B cell (primary cell): ENCODE data around the gene KIF22. TPM values are rescaled to one million over a fixed set of nuclear protein-coding genes. Genes with fewer than 3 reads are reported as not detected.
A peak's percentile ranks its signal among the peaks of the same experiment; 100 is the strongest.

ENCODE experiments used
- ATAC-seq: fragments of 200-7000 bp; cut with Tn5 transposase; one replicate; pipeline ENCODE4 v1.10.0; 2021; ENCODE audit warnings: low read depth, mild to moderate bottlenecking, moderate number of reproducible peaks, moderate library complexity
- CTCF ChIA-PET: fragments of 350-600 bp; sonication (Branson Sonifier 250); formaldehyde crosslinking; loops from one replicate; lab custom pipeline; 2021; ENCODE audit warnings: antibody characterized with exemption, inconsistent platforms; lab: Charles Lee
- POLR2A ChIA-PET: fragments of 350-600 bp; sonication (Branson Sonifier 250); formaldehyde crosslinking; loops from one replicate; lab custom pipeline; 2021; ENCODE audit warnings: antibody characterized with exemption; lab: Charles Lee
- DNase-seq: peaks from one replicate; pipeline ENCODE4 v3.0.0; 2013
- H2AFZ ChIP-seq: 2 replicates; pipeline ENCODE4 v1.6.1; 2012; ENCODE audit warnings: mild to moderate bottlenecking, low read depth, low read length; ENCODE audit not compliant: insufficient read depth, poor library complexity, severe bottlenecking
- H3K27ac ChIP-seq, 2 donors: 1 replicate in 1 of 2; 2 replicates in 1 of 2; pipeline ENCODE4 v1.5.1; 2012 to 2013; ENCODE audit warnings: low read length in 2 of 2, mild to moderate bottlenecking in 2 of 2, moderate library complexity in 1 of 2
- H3K27me3 ChIP-seq, 4 experiments: fragments of 200-600 bp in 1 of 4; sonication (generic) in 1 of 4; replicated peaks in 1 of 4; 1 replicate in 2 of 4; 2 replicates in 2 of 4; pipeline versions ENCODE4 v1.6.1 to v1.7.0; 2013 to 2016; ENCODE audit warnings: low read length in 3 of 4, mild to moderate bottlenecking in 2 of 4, mixed read lengths in 1 of 4, moderate library complexity in 1 of 4; ENCODE audit not compliant: insufficient read depth in 4 of 4, control insufficient read depth in 3 of 4; ENCODE audit errors: control extremely low read depth in 1 of 4
- H3K36me3 ChIP-seq, 2 experiments: replicated peaks in 1 of 2; 1 replicate in 1 of 2; 2 replicates in 1 of 2; pipeline versions ENCODE4 v1.6.1 to v1.7.1; 2013; ENCODE audit warnings: low read length in 1 of 2; ENCODE audit not compliant: insufficient read depth in 2 of 2, control insufficient read depth in 1 of 2; ENCODE audit errors: control extremely low read depth in 1 of 2, extremely low read depth in 1 of 2
- H3K4me1 ChIP-seq, 2 donors: fragments of 200-600 bp in 1 of 2; sonication (generic) in 1 of 2; 1 replicate in 1 of 2; 2 replicates in 1 of 2; pipeline versions ENCODE4 v1.5.1 to v1.6.1; 2013 to 2017; ENCODE audit warnings: low read length in 2 of 2; ENCODE audit not compliant: control insufficient read depth in 2 of 2, insufficient read depth in 2 of 2
- H3K4me2 ChIP-seq: replicated peaks from 2 replicates; pipeline ENCODE3; 2012; ENCODE audit warnings: mild to moderate bottlenecking, low read depth, low read length; ENCODE audit not compliant: poor library complexity, severe bottlenecking
- H3K4me3 ChIP-seq, 5 experiments: fragments of 200-600 bp in 1 of 5; sonication (generic) in 1 of 5; 1 replicate in 3 of 5; 2 replicates in 2 of 5; pipeline versions ENCODE4 v1.5.1 to v1.7.0; 2011 to 2016; ENCODE audit warnings: low read length in 4 of 5, mild to moderate bottlenecking in 4 of 5, low read depth in 2 of 5, control low read depth in 1 of 5, moderate library complexity in 1 of 5; ENCODE audit not compliant: insufficient read depth in 1 of 5; ENCODE audit errors: control extremely low read depth in 1 of 5, extremely low read depth in 1 of 5
- H3K79me2 ChIP-seq: fragments of 200-600 bp; sonication (generic); one replicate; pipeline ENCODE4 v1.6.0; 2016; ENCODE audit warnings: low read length; ENCODE audit not compliant: control insufficient read depth, insufficient read depth
- H3K9ac ChIP-seq: fragments of 200-600 bp; sonication (generic); 2 replicates; pipeline ENCODE4 v1.6.1; 2017; ENCODE audit warnings: mild to moderate bottlenecking, low read length, moderate library complexity
- H3K9me3 ChIP-seq, 3 donors: one replicate each; pipeline versions ENCODE4 v1.6.1 to v1.7.1; 2013; ENCODE audit warnings: low read length in 2 of 3; ENCODE audit not compliant: control insufficient read depth in 2 of 3, insufficient read depth in 1 of 3; ENCODE audit errors: control extremely low read depth in 1 of 3
- H4K20me1 ChIP-seq: 2 replicates; pipeline ENCODE4 v1.6.0; 2012; ENCODE audit warnings: mild to moderate bottlenecking, low read length; ENCODE audit not compliant: insufficient read depth, control insufficient read depth, poor library complexity, severe bottlenecking
- H3K27ac Mint-ChIP-seq: one replicate; pipeline ENCODE4 v1.8.0; 2021; ENCODE audit warnings: mixed read lengths
- H3K27me3 Mint-ChIP-seq: one replicate; pipeline ENCODE4 v1.8.0; 2021; ENCODE audit warnings: mixed read lengths
- H3K4me1 Mint-ChIP-seq: one replicate; pipeline ENCODE4 v1.8.0; 2021; ENCODE audit warnings: mixed read lengths
- H3K4me3 Mint-ChIP-seq: one replicate; pipeline ENCODE4 v1.8.0; 2021; ENCODE audit warnings: mixed read lengths
- H3K9me3 Mint-ChIP-seq: one replicate; pipeline ENCODE4 v1.8.0; 2022; ENCODE audit warnings: mixed read lengths; ENCODE audit not compliant: insufficient read depth
- CTCF ChIP-seq: fragments of 200-600 bp; IDR thresholded peaks from one replicate; pipeline ENCODE4 v1.8.0; 2022; ENCODE audit warnings: antibody characterized with exemption, mild to moderate bottlenecking
- EZH2 ChIP-seq: IDR thresholded peaks from 2 replicates; pipeline ENCODE4 v1.6.1; 2012; ENCODE audit warnings: borderline replicate concordance, low read depth, mild to moderate bottlenecking, moderate library complexity, low read length; ENCODE audit not compliant: insufficient read depth, poor library complexity, severe bottlenecking
- WGBS: methylation state at CpG from one replicate; pipeline ENCODE4 v1.1.5; 2013; ENCODE audit warnings: missing lambda C conversion rate; ENCODE audit not compliant: insufficient coverage; 5-methylcytosine and 5-hydroxymethylcytosine counted together
- intact Hi-C: fragments of 100-400 bp; cut with micrococcal nuclease; formaldehyde crosslinking; loops from one replicate; pipeline ENCODE4 v1.10.0; 2022
- polyA plus RNA-seq: library from polyadenylated mRNA; depleted of rRNA; stranded (reverse); fragments of >200 nt; gene quantifications from 2 replicates; pipeline ENCODE4 v1.2.3, GENCODE V29; 2012
- total RNA-seq, 2 donors: library from RNA; stranded (reverse); fragments of 120-200 nt in 1 of 2; gene quantifications; 1 replicate in 1 of 2; 2 replicates in 1 of 2; pipeline versions ENCODE4 v1.2.3 to v1.2.4, GENCODE V29; 2013 to 2022

The KIF22 gene
- total and polyA plus RNA-seq, 2 donors (not counting 1 experiment from before 2014, with no cell fraction given): 53.9 to 57.2 TPM

GRCh38 chr16:29808219-29808900 is 17.8 kb downstream of the KIF22 start:
- intact Hi-C loops: loop anchor here (5.0 kb wide), 1 partner anchor 106 kb away; no protein-coding TSS in a partner anchor
- peaks cover 2 to 18% of the 10 kb centered on the region in 2 experiments for H3K36me3 ChIP-seq

GRCh38 chr16:29809031-29809747 is 18.6 kb downstream of the KIF22 start:
- ChIA-PET POLR2A (interaction anchor here (1.0 to 2.1 kb wide), 2 partner anchors 10 to 19 kb away, joined by 3 to 7 read pairs; no protein-coding TSS in a partner anchor), CTCF (interaction anchor here (0.8 to 3.8 kb wide), 5 partner anchors 9 to 108 kb away, joined by 3 to 66 read pairs (median 28); partner anchors contain the start of genes MVP and PAGR1)
- H3K4me3 ChIP-seq: no peak overlapping the region
- peak overlapping the region; percentile 61 for H3K27ac Mint-ChIP-seq
- TF ChIP-seq CTCF (no peak), EZH2 (no peak)
- peaks cover 0 to 5% (median 0%) of the 10 kb centered on the region in 3 donors for H3K9me3 ChIP-seq
- H3K27me3 ChIP-seq: peaks cover 0 to 13% (median 5%) of the 10 kb centered on the region in 4 experiments
- H2AFZ ChIP-seq: no peak overlapping the region
- H3K36me3 ChIP-seq: peaks cover 2 to 18% of the 10 kb centered on the region in 2 experiments
- H3K4me2 ChIP-seq: peak overlapping the region; percentile 99
- H3K9ac ChIP-seq: peak overlapping the region; percentile 63
- H3K9me3 Mint-ChIP-seq: no peaks in the 10 kb centered on the region
- H3K4me1 ChIP-seq: peaks cover 58 to 62% of the 10 kb centered on the region in 2 donors
- H3K79me2 ChIP-seq: peaks cover 37% of the 10 kb centered on the region
- ATAC-seq: no peak
- H3K4me3 Mint-ChIP-seq: peak overlapping the region; percentile 50
- intact Hi-C loops: loop anchor here (5.0 kb wide), 1 partner anchor 107 kb away; no protein-coding TSS in a partner anchor
- WGBS: 91% methylated on average over 28 of the region's 31 CpGs
- no peak for DNase-seq
- no peaks in the 10 kb centered on the region for H3K27me3 Mint-ChIP-seq
- no peak overlapping the region for H3K27ac ChIP-seq
- peaks cover 39% of the 10 kb centered on the region for H4K20me1 ChIP-seq
- peaks cover 51% of the 10 kb centered on the region for H3K4me1 Mint-ChIP-seq

More at GRCh38 chr16:29808219-29808900, 17.8 kb downstream of the KIF22 start:
- peaks cover 37% of the 10 kb centered on the region for H3K79me2 ChIP-seq
- no peaks in the 10 kb centered on the region for H3K9me3 Mint-ChIP-seq
- H3K4me3 Mint-ChIP-seq: peak overlapping the region; percentile 93
- peak overlapping the region; percentile 94 for H3K27ac Mint-ChIP-seq
- ChIA-PET CTCF (interaction anchor here (0.7 to 3.8 kb wide), 19 partner anchors 10 to 198 kb away, joined by 3 to 66 read pairs (median 5); partner anchors contain the start of genes KIF22, MVP, PAGR1 and TAOK2), POLR2A (interaction anchor here (1.0 to 2.8 kb wide), 7 partner anchors 8 to 257 kb away, joined by 3 to 31 read pairs (median 7); partner anchors contain the start of genes ALDOA, KCTD13 and PAGR1)
- H3K9ac ChIP-seq: peak overlapping the region; percentile 63
- TF ChIP-seq EZH2: no peak
- no peak for DNase-seq
- peak overlapping the region; percentile 68 to 89 for H3K27ac ChIP-seq
- H3K4me1 ChIP-seq: peaks cover 63 to 69% of the 10 kb centered on the region in 2 donors
- peak overlapping the region in 4 of 5 experiments; percentile 32 to 68 (median 55) for H3K4me3 ChIP-seq
- H4K20me1 ChIP-seq: peaks cover 39% of the 10 kb centered on the region
- H3K9me3 ChIP-seq: peaks cover 0 to 5% (median 0%) of the 10 kb centered on the region in 3 donors
- H3K4me2 ChIP-seq: peak overlapping the region; percentile 99
- WGBS: 74% methylated on average over 22 of the region's 25 CpGs
- no peak for ATAC-seq
- peaks cover 59% of the 10 kb centered on the region for H3K4me1 Mint-ChIP-seq
- H2AFZ ChIP-seq: peak overlapping the region; percentile 62
- H3K27me3 ChIP-seq: peaks cover 0 to 13% (median 5%) of the 10 kb centered on the region in 4 experiments
- H3K27me3 Mint-ChIP-seq: no peaks in the 10 kb centered on the region
